ENCODE measurements around the gene KLHL12. TPM values are rescaled to one million over a fixed set of nuclear protein-coding genes. Genes with fewer than 3 reads are reported as not detected.

The KLHL12 gene
- total and polyA plus RNA-seq, 2 donors: 19.3 to 25.1 TPM

DNA sequence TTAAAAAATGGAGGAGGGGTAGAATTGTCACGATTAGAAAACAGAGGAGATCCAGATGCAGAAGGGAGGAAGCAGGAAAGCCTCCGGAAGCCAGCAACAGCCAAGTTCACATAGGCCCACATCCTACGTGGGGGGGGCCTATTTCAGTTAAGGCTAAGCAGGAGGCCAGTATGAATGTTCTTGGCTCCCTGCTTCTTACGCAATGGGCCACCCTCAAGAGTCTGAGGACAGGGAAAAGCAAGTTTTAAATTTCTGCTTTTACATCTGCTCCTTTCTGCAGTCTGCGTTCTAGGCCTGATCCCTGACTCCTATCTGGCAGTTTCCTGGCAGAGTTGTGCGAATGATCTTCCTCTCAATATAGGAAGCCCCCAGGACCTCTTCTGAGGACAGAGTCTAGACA, 68.7 kb downstream of the KLHL12 start:
- H3K4me3 ChIP-seq (ENCODE audit: low read depth, low read length): no peak overlapping the region
- DNase-seq (ENCODE audit: extremely low spot score): no peak
- H3K36me3 ChIP-seq (ENCODE audit: insufficient read depth): no peaks in the 10 kb centered on the region
- no peaks in the 10 kb centered on the region for H3K4me1 ChIP-seq (ENCODE audit: insufficient read depth)
- WGBS: 51% methylated on average over 6 of the region's 6 CpGs
- H3K27ac ChIP-seq (ENCODE audit: low read depth): peak overlapping the region; percentile 32

DNA sequence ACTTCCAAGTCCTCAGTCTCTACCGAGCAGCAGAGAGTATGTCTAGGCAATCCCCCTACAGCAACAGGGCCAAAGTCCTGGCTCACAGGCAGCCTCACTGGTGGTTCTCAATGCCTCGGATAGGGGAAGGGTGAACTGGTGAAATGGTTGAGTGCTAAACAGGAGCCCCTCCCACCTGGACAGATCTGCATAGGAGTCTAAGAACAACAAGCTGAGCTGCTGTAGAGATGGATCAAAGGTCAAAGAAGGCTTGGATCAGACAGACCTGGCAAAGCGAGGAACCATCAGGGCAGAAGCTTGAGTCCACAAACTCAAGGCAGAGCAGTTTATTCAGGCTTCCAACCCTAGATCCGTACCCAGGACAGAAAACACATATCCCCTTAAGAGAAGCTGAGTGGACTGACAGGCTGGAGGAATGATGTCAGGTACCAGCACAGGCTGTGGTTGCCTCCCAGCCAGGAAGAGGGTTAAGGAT, 69.9 kb downstream of the KLHL12 start:
- H3K27ac ChIP-seq (ENCODE audit: low read depth): no peak overlapping the region
- H3K36me3 ChIP-seq (ENCODE audit: insufficient read depth): no peaks in the 10 kb centered on the region
- 67% methylated on average over 4 of the region's 4 CpGs for WGBS

DNA sequence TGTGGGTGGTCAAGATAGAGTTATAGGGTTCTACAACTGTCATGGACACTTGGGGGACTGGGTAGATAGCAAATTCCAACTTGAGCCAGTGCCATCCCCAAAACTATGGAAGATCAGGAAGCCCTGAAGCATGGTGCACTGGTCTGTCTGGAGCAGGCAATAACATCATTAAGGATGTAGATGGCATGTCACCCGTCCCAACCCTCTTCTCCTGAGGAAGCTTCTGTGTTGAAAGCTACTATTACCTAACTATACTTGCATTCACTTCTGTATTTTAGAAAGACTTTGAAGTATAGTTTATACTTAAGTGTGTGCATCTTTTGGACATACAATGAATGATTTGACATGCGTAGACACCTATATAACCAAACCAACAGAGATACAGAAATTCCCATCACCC, 71.0 kb downstream of the KLHL12 start:
- Histone ChIP-seq H3K4me3 (ENCODE audit: low read depth, low read length) (no peak overlapping the region), H3K36me3 (ENCODE audit: insufficient read depth) (no peaks in the 10 kb centered on the region), H3K27ac (ENCODE audit: low read depth) (no peak overlapping the region), H3K4me1 (ENCODE audit: insufficient read depth) (no peaks in the 10 kb centered on the region)
- DNase-seq (ENCODE audit: extremely low spot score): no peak
- WGBS: 86% methylated on average over 2 of the region's 2 CpGs

More for the DNA sequence above, 69.9 kb downstream of the KLHL12 start:
- no peak for DNase-seq (ENCODE audit: extremely low spot score)
- no peak overlapping the region for H3K4me3 ChIP-seq (ENCODE audit: low read depth, low read length)
- no peaks in the 10 kb centered on the region for H3K4me1 ChIP-seq (ENCODE audit: insufficient read depth)

DNA sequence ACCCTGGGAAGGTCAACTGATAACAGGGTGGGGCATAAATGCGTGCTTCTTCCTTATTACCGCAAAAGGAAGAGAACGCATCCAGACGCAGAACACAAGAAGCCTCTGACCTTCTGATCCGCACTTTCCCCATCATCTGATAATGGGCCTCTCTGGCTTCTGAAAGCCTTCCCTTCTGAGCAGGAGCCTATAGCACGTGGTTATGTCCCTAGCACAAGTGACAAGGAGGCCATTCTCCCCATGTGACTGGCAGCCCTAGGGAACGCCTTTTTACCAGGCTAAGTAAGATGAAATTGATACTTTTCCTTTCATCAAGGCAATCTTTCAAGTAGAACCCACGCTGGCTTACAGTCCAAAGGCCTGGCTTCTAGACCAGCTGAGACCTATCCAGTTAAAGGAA, 72.2 kb downstream of the KLHL12 start:
- Histone ChIP-seq H3K4me1 (ENCODE audit: insufficient read depth) (no peaks in the 10 kb centered on the region), H3K27ac (ENCODE audit: low read depth) (no peak overlapping the region), H3K36me3 (ENCODE audit: insufficient read depth) (no peaks in the 10 kb centered on the region), H3K4me3 (ENCODE audit: low read depth, low read length) (no peak overlapping the region)
- 93% methylated on average over 8 of the region's 8 CpGs for WGBS
- DNase-seq (ENCODE audit: extremely low spot score): no peak

DNA sequence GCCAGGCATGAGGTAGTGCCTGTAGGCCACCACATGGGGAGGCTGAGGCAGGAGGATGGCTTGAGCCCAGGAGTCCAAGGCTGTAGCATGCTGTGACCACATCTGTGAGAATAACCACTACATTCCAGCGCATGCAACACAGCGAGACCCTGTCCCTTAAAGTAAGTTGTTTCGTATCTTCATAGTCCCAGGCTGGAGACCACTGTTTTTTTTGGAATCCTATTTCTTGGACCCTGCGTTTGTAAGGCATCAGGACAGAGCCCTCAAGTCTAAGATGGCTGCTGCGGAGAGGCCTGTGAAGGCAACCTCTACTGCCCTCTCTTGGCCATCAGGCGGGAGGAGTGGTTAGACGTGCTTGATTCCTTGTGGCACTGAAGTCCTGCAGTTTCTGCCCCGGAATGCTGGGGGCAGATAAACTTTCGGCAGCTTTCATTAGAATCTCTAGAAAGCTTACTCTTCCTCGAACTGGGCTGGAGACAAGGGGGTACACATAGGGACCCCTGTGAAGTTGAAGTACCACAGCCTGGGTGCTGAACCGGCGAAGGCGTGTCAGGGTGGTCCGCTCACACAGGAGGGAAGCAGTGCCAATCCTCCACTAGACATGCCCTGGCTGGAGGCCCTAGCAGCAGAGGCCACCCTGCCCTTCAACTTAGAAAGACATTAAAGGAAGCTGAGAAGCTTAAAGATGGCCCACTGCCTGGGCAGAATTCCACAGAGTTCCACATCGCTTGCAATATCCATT, 74.7 kb downstream of the KLHL12 start:
- H3K27ac ChIP-seq (ENCODE audit: low read depth): no peak overlapping the region
- no peaks in the 10 kb centered on the region for H3K4me1 ChIP-seq (ENCODE audit: insufficient read depth)
- 68% methylated on average over 15 of the region's 15 CpGs for WGBS
- H3K4me3 ChIP-seq (ENCODE audit: low read depth, low read length): no peak overlapping the region
- no peaks in the 10 kb centered on the region for H3K36me3 ChIP-seq (ENCODE audit: insufficient read depth)
- DNase-seq (ENCODE audit: extremely low spot score): no peak

DNA sequence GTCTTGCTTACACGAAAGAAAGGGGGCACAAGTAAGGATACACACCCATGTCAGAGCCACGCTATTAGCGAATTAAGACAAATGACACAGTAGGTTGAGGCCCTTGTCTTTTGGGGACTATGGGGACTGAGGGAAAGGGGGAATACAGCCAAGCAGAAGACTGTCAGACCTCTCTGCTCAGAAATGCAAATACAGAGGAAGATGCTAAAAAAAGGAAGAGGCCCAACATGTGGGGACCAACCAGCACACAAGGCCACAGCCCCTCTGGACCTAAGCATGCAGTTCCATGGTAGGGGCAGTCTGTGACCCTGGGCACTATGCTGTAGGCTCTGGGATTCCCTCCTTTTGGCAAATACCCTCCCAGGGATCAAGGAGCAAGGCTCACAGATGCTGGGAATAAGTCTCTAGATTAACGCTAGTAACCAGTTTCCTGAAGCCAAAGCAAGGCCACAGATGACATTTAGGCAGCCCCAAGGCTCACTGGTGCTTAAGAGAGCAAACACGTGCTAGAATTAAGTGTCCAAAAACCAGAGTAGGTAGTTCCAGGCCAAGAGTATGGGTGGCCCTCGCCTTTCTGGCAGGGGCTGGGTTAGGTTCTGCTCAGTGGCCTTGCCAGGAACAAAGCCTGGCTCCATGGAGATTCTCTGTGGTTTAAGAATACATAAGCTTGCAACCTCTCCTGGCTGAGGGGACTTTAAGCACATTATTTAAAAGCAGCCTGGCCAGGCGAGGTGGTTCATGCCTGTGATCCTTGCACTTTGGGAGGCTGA, 76.3 kb downstream of the KLHL12 start:
- Histone ChIP-seq H3K36me3 (ENCODE audit: insufficient read depth) (no peaks in the 10 kb centered on the region), H3K27ac (ENCODE audit: low read depth) (no peak overlapping the region), H3K4me3 (ENCODE audit: low read depth, low read length) (no peak overlapping the region), H3K4me1 (ENCODE audit: insufficient read depth) (no peaks in the 10 kb centered on the region)
- no peak for DNase-seq (ENCODE audit: extremely low spot score)
- 85% methylated on average over 7 of the region's 7 CpGs for WGBS

DNA sequence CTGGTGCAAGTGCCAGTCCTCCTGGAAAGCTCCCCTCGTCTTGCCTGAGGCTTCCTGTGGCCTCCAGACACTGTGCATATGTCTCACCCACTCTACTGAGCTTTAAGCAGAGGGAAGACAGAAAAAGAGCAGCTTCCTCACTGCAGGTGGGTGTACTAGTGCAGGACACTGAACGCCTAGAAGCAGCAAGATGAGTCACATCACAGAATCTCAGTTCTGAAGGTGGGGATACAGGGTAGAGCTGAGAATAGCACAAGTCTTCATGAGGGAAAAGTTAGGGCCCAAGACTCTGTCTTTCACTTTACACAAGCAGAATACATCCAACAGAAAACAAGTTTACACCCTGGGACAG, 78.9 kb downstream of the KLHL12 start:
- DNase-seq (ENCODE audit: extremely low spot score): no peak
- Histone ChIP-seq H3K4me3 (ENCODE audit: low read depth, low read length) (no peak overlapping the region), H3K36me3 (ENCODE audit: insufficient read depth) (no peaks in the 10 kb centered on the region), H3K4me1 (ENCODE audit: insufficient read depth) (no peaks in the 10 kb centered on the region), H3K27ac (ENCODE audit: low read depth) (no peak overlapping the region)
- 51% methylated on average over 2 of the region's 2 CpGs for WGBS

DNA sequence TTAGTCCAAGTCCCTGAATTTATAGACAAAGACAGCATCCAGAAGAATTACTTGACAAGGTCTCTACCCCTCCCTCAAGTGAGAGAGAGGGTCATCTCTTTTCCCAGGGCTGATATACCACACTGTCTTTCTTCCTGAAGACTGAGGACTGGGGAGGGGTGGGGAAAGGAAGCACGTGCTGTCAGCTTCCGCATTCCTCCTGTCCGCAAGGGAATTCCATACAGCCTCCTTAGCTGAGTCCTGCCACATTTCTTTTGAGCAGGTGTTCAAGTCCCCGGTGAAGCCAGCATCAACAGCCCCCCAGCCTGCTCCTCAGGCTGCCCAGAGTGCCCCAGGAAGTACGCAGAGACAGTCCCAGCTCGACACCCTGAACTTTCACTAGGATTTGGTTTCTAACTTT, 82.1 kb downstream of the KLHL12 start:
- Histone ChIP-seq H3K27ac (ENCODE audit: low read depth) (no peak overlapping the region), H3K4me1 (ENCODE audit: insufficient read depth) (no peaks in the 10 kb centered on the region), H3K4me3 (ENCODE audit: low read depth, low read length) (no peak overlapping the region), H3K36me3 (ENCODE audit: insufficient read depth) (no peaks in the 10 kb centered on the region)
- DNase-seq (ENCODE audit: extremely low spot score): no peak
- 52% methylated on average over 6 of the region's 6 CpGs for WGBS

DNA sequence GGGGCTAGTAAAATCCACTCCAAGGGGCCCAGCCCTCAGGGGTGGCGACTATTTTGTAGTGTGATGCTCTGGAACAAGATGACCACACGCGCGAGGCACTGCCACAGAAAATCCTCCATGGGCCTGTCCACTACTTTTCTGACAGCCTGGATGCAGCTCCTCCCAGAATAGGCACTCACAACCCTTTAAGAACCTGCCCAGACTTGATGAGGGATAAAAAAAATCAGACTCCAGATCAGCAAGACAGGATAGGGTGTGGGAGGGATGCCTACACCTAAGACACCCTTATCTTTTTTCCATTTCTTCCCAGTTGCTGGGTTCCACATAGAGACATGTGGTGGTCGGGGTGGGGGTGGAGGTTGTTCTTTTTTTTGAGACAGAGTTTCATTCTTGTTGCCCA, 82.8 kb downstream of the KLHL12 start:
- WGBS: 82% methylated on average over 5 of the region's 5 CpGs
- Histone ChIP-seq H3K27ac (ENCODE audit: low read depth) (no peak overlapping the region), H3K4me3 (ENCODE audit: low read depth, low read length) (no peak overlapping the region)

DNA sequence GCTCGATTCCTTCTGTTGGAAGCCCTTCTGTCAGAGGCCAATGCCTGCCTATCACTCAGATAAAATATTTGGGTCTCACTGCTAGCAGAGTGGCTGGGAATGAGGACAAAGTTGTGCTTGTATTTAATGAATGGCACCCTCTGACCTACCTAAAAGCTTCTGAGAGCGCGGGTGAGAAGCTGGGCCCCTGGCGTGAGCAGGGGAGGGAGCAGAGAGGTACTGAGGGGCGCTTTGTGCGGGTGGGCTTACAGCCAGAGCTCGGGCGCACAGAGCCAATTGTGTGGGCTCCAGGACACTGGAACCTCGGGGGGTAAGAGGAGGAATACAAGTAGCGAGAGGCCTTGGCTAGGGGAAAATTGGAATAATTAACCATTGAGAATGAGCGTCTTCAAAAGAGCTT, 84.0 kb downstream of the KLHL12 start:
- WGBS: 75% methylated on average over 11 of the region's 11 CpGs
- Histone ChIP-seq H3K4me3 (ENCODE audit: low read depth, low read length) (no peak overlapping the region), H3K4me1 (ENCODE audit: insufficient read depth) (no peaks in the 10 kb centered on the region), H3K36me3 (ENCODE audit: insufficient read depth) (no peaks in the 10 kb centered on the region), H3K27ac (ENCODE audit: low read depth) (no peak overlapping the region)
- DNase-seq (ENCODE audit: extremely low spot score): no peak

More for the DNA sequence above, 82.8 kb downstream of the KLHL12 start:
- Histone ChIP-seq H3K36me3 (ENCODE audit: insufficient read depth) (no peaks in the 10 kb centered on the region), H3K4me1 (ENCODE audit: insufficient read depth) (no peaks in the 10 kb centered on the region)
- no peak for DNase-seq (ENCODE audit: extremely low spot score)

Small RNA genes within 50 kb of the gene (small RNA-seq; reads per million reads assigned to genes)
- gene RF00019: not detected

Other genes starting within 250 kb of the KLHL12 start
- 0.21 TPM for gene SYT2, start 216.8 kb downstream of the KLHL12 start, total RNA-seq
- 0.01 TPM for gene SYT2, start 216.8 kb downstream of the KLHL12 start, polyA plus RNA-seq
- 189 TPM for gene KDM5B, start 118.8 kb downstream of the KLHL12 start, total RNA-seq
- 16.8 TPM for gene KDM5B, start 118.8 kb downstream of the KLHL12 start, polyA plus RNA-seq
- gene PCAT6, start 116.3 kb downstream of the KLHL12 start, total RNA-seq: not detected
- 2.5 TPM for gene PCAT6, start 116.3 kb downstream of the KLHL12 start, polyA plus RNA-seq
- gene RABIF, start 38.1 kb downstream of the KLHL12 start, total RNA-seq: 5.3 TPM
- gene RABIF, start 38.1 kb downstream of the KLHL12 start, polyA plus RNA-seq: 6.7 TPM
- gene ADIPOR1, start 31.1 kb upstream of the KLHL12 start, total RNA-seq: 63.6 TPM
- gene ADIPOR1, start 31.1 kb upstream of the KLHL12 start, polyA plus RNA-seq: 71.1 TPM
- 33.7 TPM for gene CYB5R1, start 40.0 kb upstream of the KLHL12 start, total RNA-seq
- 72.3 TPM for gene CYB5R1, start 40.0 kb upstream of the KLHL12 start, polyA plus RNA-seq
- gene TMEM183A, start 80.1 kb upstream of the KLHL12 start, total RNA-seq: 60.9 TPM
- gene TMEM183A, start 80.1 kb upstream of the KLHL12 start, polyA plus RNA-seq: 50.4 TPM
- gene PPFIA4, start 99.3 kb upstream of the KLHL12 start, total RNA-seq: 6.5 TPM
- gene PPFIA4, start 99.3 kb upstream of the KLHL12 start, polyA plus RNA-seq: 1.3 TPM
- 12.7 TPM for gene MYOG, start 158.8 kb upstream of the KLHL12 start, total RNA-seq
- gene MYOG, start 158.8 kb upstream of the KLHL12 start, polyA plus RNA-seq: not detected
- gene ADORA1, start 200.5 kb upstream of the KLHL12 start, total RNA-seq: 1.4 TPM
- gene ADORA1, start 200.5 kb upstream of the KLHL12 start, polyA plus RNA-seq: 1.1 TPM
- gene MYBPH, start 248.6 kb upstream of the KLHL12 start, total RNA-seq: 8.9 TPM
- gene MYBPH, start 248.6 kb upstream of the KLHL12 start, polyA plus RNA-seq: not detected

Data from urinary bladder (tissue), 4 donors.